DOHH2 (cell line): ENCODE results near the gene TMEFF2.

Source experiments
- H3F3A ChIP-seq: fragments of 200-600 bp; sonication (generic), shearing (Covaris generic); 2 replicates; pipeline ENCODE4 v1.6.0; 2016; ENCODE audit warnings: antibody characterized with exemption, mild to moderate bottlenecking; ENCODE audit not compliant: control insufficient read depth, insufficient read depth
- H3K27ac ChIP-seq: fragments of 200-600 bp; sonication (generic); 2 replicates; pipeline ENCODE4 v1.5.1; 2014; ENCODE audit warnings: low read depth, mild to moderate bottlenecking, low read length, moderate library complexity
- H3K27me3 ChIP-seq: fragments of 200-600 bp; sonication (generic); 2 replicates; pipeline ENCODE4 v1.6.1; 2014; ENCODE audit warnings: mild to moderate bottlenecking, low read length, mixed read lengths; ENCODE audit not compliant: control insufficient read depth
- H3K36me3 ChIP-seq: fragments of 200-600 bp; sonication (generic); 2 replicates; pipeline ENCODE4 v1.6.1; 2014; ENCODE audit warnings: mild to moderate bottlenecking, low read length, moderate library complexity, mixed read lengths; ENCODE audit not compliant: control insufficient read depth
- H3K4me1 ChIP-seq: fragments of 200-600 bp; sonication (generic); 2 replicates; pipeline ENCODE4 v1.6.1; 2014; ENCODE audit warnings: mild to moderate bottlenecking, low read length, mixed read lengths; ENCODE audit not compliant: control insufficient read depth
- H3K4me2 ChIP-seq: fragments of 200-600 bp; sonication (generic); 2 replicates; pipeline ENCODE4 v1.6.0; 2014; ENCODE audit warnings: mild to moderate bottlenecking, low read length, moderate library complexity
- H3K4me3 ChIP-seq: fragments of 200-600 bp; sonication (generic); 2 replicates; pipeline ENCODE4 v1.5.1; 2014; ENCODE audit warnings: mild to moderate bottlenecking, low read length, mixed read lengths
- H3K79me2 ChIP-seq: fragments of 200-600 bp; sonication (generic); 2 replicates; pipeline ENCODE4 v1.6.1; 2014; ENCODE audit warnings: mild to moderate bottlenecking, low read length, mixed read lengths; ENCODE audit not compliant: control insufficient read depth
- H3K9me2 ChIP-seq: fragments of 200-600 bp; sonication (generic); replicated peaks from 2 replicates; pipeline ENCODE4 v1.6.1; 2014; ENCODE audit warnings: mild to moderate bottlenecking, low read length, mixed read lengths; ENCODE audit not compliant: control insufficient read depth
- H3K9me3 ChIP-seq: fragments of 200-600 bp; sonication (generic); 2 replicates; pipeline ENCODE4 v1.6.1; 2014; ENCODE audit warnings: antibody characterized with exemption, low read length, mixed read lengths; ENCODE audit not compliant: control insufficient read depth, insufficient read depth
- H4K20me1 ChIP-seq: fragments of 200-600 bp; sonication (generic); 2 replicates; pipeline ENCODE4 v1.6.0; 2014; ENCODE audit warnings: low read depth, mild to moderate bottlenecking, antibody characterized with exemption, low read length, moderate library complexity; ENCODE audit not compliant: control insufficient read depth, insufficient read depth
- CTCF ChIP-seq: fragments of 200-600 bp; sonication (generic); IDR thresholded peaks from one replicate; pipeline ENCODE4 v1.5.1; 2014; ENCODE audit warnings: antibody characterized with exemption, mild to moderate bottlenecking, low read depth, low read length; ENCODE audit not compliant: poor library complexity, severe bottlenecking
- EZH2phosphoT487 ChIP-seq: fragments of 200-600 bp; sonication (generic); IDR thresholded peaks from 2 replicates; pipeline ENCODE4 v1.6.1; 2017; ENCODE audit warnings: borderline replicate concordance, mild to moderate bottlenecking, antibody characterized with exemption, low read length, moderate library complexity, mixed read lengths

The TMEFF2 gene

GRCh38 chr2:192000196-192000980, 194.3 kb downstream of the TMEFF2 start:
- no peaks in the 10 kb centered on the region for H4K20me1 ChIP-seq
- H3K27me3 ChIP-seq, result no peaks in the 10 kb centered on the region

DNA sequence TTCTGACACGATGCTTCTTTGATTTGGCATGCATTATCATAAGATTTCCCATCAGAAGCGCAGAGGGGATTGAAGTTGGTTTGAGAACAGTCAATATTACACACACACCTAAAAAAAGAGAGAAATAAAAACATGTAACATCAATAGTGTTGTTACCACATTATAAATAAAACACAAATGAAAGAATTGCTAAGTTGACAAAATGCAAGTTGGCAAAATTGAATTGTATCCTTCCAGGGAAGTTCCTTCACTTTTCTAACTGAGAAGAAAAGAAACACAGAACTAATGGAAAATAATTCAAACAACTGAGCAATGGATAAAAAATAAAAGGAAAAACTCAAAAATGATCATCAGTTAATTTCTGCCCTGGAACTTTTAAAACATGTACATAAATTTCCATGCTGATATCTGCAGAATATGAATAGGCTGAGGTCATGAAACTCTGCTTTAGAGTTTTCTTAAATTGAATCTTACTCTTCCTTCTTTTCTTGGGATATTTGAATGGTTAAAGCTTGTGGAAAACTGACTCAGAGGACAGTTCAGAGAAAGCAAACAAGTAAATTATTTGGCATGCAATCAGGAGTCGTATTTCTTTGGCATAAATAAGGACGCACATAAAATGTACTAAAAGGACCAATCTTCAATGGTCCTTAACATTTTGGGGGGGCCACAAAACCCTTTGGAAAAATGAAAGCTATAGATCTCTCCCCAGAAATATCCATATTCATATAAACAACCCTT, 195.5 kb downstream of the TMEFF2 start:
- H3F3A ChIP-seq, result no peaks in the 10 kb centered on the region
- no peak overlapping the region for H3K4me2 ChIP-seq
- no peak overlapping the region for H3K4me3 ChIP-seq
- no peaks in the 10 kb centered on the region for H3K79me2 ChIP-seq
- H3K27ac ChIP-seq, result no peak overlapping the region
- no peaks in the 10 kb centered on the region for H4K20me1 ChIP-seq
- no peaks in the 10 kb centered on the region for H3K27me3 ChIP-seq
- no peaks in the 10 kb centered on the region for H3K36me3 ChIP-seq
- no peaks in the 10 kb centered on the region for H3K9me3 ChIP-seq
- no peaks in the 10 kb centered on the region for H3K9me2 ChIP-seq
- no peak for TF ChIP-seq CTCF
- no peak for TF ChIP-seq EZH2phosphoT487
- H3K4me1 ChIP-seq, result no peaks in the 10 kb centered on the region

More at GRCh38 chr2:192000196-192000980, 194.3 kb downstream of the TMEFF2 start:
- Histone ChIP-seq H3K79me2 (no peaks in the 10 kb centered on the region), H3K27ac (no peak overlapping the region), H3K4me3 (no peak overlapping the region), H3F3A (no peaks in the 10 kb centered on the region), H3K9me3 (no peaks in the 10 kb centered on the region), H3K36me3 (no peaks in the 10 kb centered on the region), H3K4me2 (no peak overlapping the region), H3K9me2 (no peaks in the 10 kb centered on the region), H3K4me1 (no peaks in the 10 kb centered on the region)
- TF ChIP-seq CTCF, result no peak
- no peak for TF ChIP-seq EZH2phosphoT487

DNA sequence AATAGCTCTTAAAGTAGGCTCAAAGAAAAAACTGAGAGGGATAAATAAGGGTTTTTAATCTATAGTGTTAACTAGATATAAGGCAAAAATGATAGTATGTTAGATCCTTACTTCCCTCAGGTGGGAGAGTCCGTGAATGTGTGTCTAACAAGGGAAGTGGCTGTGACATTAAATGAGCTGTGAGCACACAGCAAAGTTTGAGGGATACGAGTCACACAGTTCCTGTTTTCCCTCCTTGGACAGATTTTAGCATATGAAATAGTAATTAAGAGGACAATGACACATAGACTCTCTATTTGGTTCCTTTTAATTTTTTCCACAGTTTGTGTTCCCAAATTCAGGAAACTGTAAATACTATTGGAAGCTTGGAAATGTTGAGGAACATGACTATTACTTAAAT, 199.4 kb downstream of the TMEFF2 start:
- no peaks in the 10 kb centered on the region for H3K36me3 ChIP-seq
- no peaks in the 10 kb centered on the region for H3K4me1 ChIP-seq
- no peaks in the 10 kb centered on the region for H3K27me3 ChIP-seq
- no peaks in the 10 kb centered on the region for H3K79me2 ChIP-seq
- no peak overlapping the region for H3K4me3 ChIP-seq
- H4K20me1 ChIP-seq, result no peaks in the 10 kb centered on the region
- no peaks in the 10 kb centered on the region for H3K9me2 ChIP-seq
- H3K27ac ChIP-seq, result no peak overlapping the region
- no peaks in the 10 kb centered on the region for H3K9me3 ChIP-seq
- H3K4me2 ChIP-seq, result no peak overlapping the region
- TF ChIP-seq EZH2phosphoT487, result no peak
- H3F3A ChIP-seq, result no peaks in the 10 kb centered on the region

GRCh38 chr2:191994749-191995148, 200.0 kb downstream of the TMEFF2 start:
- H3K4me2 ChIP-seq, result no peak overlapping the region
- no peaks in the 10 kb centered on the region for H3K9me3 ChIP-seq
- no peaks in the 10 kb centered on the region for H4K20me1 ChIP-seq
- H3K36me3 ChIP-seq, result no peaks in the 10 kb centered on the region
- H3K4me1 ChIP-seq, result no peaks in the 10 kb centered on the region
- H3K27ac ChIP-seq, result no peak overlapping the region
- H3F3A ChIP-seq, result no peaks in the 10 kb centered on the region
- no peaks in the 10 kb centered on the region for H3K9me2 ChIP-seq
- H3K79me2 ChIP-seq, result no peaks in the 10 kb centered on the region
- H3K4me3 ChIP-seq, result no peak overlapping the region
- TF ChIP-seq CTCF (no peak), EZH2phosphoT487 (no peak)
- H3K27me3 ChIP-seq, result no peaks in the 10 kb centered on the region
